Measurements from ENCODE around the gene CAMK1D. TPM values are rescaled to one million over a fixed set of nuclear protein-coding genes. Genes with fewer than 3 reads are reported as not detected.
"Not testable (repeated sequence)": the region's sequence is repeated elsewhere in the genome, so short reads cannot be mapped to it uniquely, and the experiment has no call there.

CAMK1D gene
- total RNA-seq, 2 experiments from 2014 or later = 16.7 to 17.8 TPM

DNA sequence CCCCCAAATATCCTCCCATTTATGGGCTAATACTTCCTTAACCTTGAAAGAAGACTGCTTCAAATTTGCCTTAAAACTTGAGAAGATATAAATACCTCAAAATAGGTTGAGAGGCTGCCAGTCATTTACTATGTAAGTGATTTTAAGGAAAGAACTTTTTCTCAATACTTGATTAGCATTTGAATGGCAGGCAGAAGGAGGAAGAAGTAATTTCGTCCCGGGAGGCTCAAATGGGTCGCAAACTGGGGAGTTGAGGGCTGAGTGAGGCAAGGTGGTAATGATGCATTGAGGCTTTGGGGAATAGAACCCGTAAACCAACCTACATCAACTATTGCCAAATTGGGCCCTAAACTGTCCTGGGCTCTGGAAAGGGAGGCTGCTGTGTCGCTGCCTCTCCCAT lies 11.1 kb downstream of the CAMK1D start:
- no peak for DNase-seq
- peaks cover 33% of the 10 kb centered on the region for H3K4me1 Mint-ChIP-seq
- ChIA-PET POLR2A (interaction anchor here (1.2 kb wide), 1 partner anchor 11 kb away, joined by 7 read pairs; the partner anchor contains the start of gene CAMK1D), CTCF (interaction anchor here (0.9 kb wide), 1 partner anchor 11 kb away, joined by 3 read pairs; no protein-coding TSS in a partner anchor)
- H3K36me3 Mint-ChIP-seq (ENCODE audit: low read depth) = peaks cover 7% of the 10 kb centered on the region
- H3K27me3 Mint-ChIP-seq = no peaks in the 10 kb centered on the region
- H3K4me3 Mint-ChIP-seq = no peak overlapping the region
- no peak overlapping the region for H3K27ac Mint-ChIP-seq
- peaks cover 4% of the 10 kb centered on the region for H3K9me3 Mint-ChIP-seq

DNA sequence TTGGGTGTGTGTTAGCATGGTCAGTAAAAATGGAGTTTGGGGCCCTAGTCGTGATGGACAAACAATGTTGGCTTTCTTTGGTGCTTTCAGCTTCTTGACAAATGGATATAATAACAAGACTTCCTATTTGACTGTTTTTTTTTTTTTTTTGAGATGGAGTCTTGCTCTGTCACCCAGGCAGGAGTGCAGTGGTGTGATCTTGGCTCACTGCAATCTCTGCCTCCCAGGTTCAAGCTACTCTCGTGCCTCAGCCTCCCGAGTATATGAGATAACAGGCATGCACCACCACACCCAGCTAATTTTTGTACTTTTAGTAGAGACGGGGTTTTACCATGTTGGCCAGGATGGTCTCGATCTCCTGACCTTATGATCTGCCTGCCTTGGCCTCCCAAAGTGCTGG lies 11.8 kb downstream of the CAMK1D start:
- CTCF ChIA-PET = interaction anchor here (0.6 kb wide), 1 partner anchor 23 kb away, joined by 3 read pairs; no protein-coding TSS in a partner anchor
- H3K27me3 Mint-ChIP-seq; H3K9me3 Mint-ChIP-seq; DNase-seq; H3K36me3 Mint-ChIP-seq (ENCODE audit: low read depth); H3K27ac Mint-ChIP-seq; POLR2A ChIA-PET; H3K4me3 Mint-ChIP-seq: not testable (repeated sequence)
- peaks cover 36% of the 10 kb centered on the region for H3K4me1 Mint-ChIP-seq

DNA sequence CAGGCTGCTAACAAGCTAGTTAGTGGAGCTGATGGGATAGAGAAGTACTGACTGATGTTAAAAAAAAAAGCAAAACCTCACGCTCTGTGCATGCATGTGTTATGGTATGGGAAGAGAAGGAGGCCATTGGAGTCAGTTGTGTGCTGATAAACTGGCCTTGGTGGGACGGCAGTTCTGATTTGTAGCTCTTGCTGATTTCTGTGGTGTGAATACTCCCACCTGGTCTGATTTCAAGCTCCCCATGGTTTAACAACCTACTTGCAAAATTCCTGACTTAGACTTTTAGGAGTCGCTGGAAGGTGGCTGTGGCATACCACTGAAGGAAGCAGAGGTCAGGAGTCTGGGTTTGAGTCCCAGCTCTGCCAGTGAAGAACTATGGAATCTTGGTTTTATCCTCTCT lies 15.2 kb downstream of the CAMK1D start:
- peaks cover 37% of the 10 kb centered on the region for H3K4me1 Mint-ChIP-seq

DNA sequence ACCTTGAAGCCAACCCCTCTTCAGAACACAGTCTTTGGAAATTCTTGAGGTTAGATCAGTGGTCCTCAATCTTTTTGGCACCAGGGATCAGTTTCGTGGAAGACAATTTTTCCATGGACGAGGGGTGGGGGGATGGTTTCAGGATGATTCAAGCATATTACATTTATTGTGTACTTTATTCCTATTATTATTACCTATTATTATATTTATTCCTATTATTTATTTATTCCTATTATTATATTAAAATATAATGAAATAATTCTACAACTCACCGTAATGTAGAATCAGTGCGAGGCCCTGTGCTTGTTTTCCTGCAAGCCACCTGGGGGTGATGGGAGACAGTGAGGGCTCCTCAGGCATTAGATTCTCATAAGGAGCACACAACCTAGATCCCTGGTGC lies 17.9 kb downstream of the CAMK1D start:
- Mint-ChIP-seq H3K36me3 (ENCODE audit: low read depth) (no peaks in the 10 kb centered on the region), H3K27me3 (no peaks in the 10 kb centered on the region), H3K9me3 (no peaks in the 10 kb centered on the region), H3K4me1 (peaks cover 26% of the 10 kb centered on the region), H3K4me3 (no peak overlapping the region), H3K27ac (no peak overlapping the region)
- DNase-seq = no peak
- CTCF ChIA-PET = interaction anchor here (0.6 kb wide), 1 partner anchor 11 kb away, joined by 3 read pairs; no protein-coding TSS in a partner anchor
- POLR2A ChIA-PET = interaction anchor here (4.8 kb wide), 1 partner anchor 18 kb away, joined by 40 read pairs; the partner anchor contains the start of gene CAMK1D

More for the DNA sequence above, 15.2 kb downstream of the CAMK1D start:
- H3K4me3 Mint-ChIP-seq = no peak overlapping the region
- ChIA-PET POLR2A (interaction anchor here (4.8 kb wide), 1 partner anchor 15 kb away, joined by 40 read pairs; the partner anchor contains the start of gene CAMK1D), CTCF (no interaction called here)
- peaks cover 4% of the 10 kb centered on the region for H3K9me3 Mint-ChIP-seq
- DNase-seq = no peak
- peaks cover 5% of the 10 kb centered on the region for H3K36me3 Mint-ChIP-seq (ENCODE audit: low read depth)
- H3K27me3 Mint-ChIP-seq = no peaks in the 10 kb centered on the region
- H3K27ac Mint-ChIP-seq = no peak overlapping the region

DNA sequence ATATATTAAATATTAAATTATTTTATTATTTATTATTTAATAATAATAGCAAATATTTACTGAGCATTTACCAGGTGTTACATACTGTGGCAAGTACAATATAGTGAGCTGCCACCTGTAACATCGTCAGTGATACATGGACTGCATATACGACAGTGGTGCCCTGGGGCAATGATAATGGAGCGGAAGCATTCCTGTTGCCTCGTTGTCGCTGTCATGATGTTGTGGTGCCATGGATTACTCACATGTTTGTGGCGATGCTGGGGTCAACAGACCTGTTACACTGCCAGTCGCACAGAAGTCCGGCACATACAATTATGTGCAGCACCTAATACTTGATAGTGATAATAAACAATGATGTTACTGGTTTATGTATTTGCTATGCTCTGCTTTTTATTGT lies 20.6 kb downstream of the CAMK1D start:
- POLR2A ChIA-PET = no interaction called here
- H3K36me3 Mint-ChIP-seq (ENCODE audit: low read depth) = no peaks in the 10 kb centered on the region
- no peak for DNase-seq
- H3K4me1 Mint-ChIP-seq = peaks cover 20% of the 10 kb centered on the region
- H3K27me3 Mint-ChIP-seq = no peaks in the 10 kb centered on the region
- CTCF ChIA-PET = no interaction called here
- H3K9me3 Mint-ChIP-seq = no peaks in the 10 kb centered on the region
- no peak overlapping the region for H3K4me3 Mint-ChIP-seq
- no peak overlapping the region for H3K27ac Mint-ChIP-seq

DNA sequence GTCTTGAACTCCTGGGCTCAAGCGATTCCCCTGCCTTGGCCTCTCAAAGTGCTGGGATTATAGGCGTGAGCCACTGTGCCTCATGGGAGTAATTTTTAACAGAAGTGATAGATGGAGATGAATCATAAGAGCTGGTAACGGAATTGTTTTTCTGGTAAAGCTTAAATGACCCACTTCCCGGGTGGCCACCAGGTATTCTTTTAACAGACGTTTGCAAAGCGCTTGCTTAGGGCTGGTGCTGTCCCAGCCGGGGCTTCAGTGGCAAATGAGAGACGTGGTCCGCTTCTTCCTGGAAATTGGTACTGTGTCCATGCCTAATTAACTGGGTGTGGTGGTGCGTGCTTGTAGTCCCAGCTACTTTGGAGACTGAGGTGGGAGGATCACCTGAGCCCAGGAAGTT lies 23.5 kb downstream of the CAMK1D start:
- no peak for DNase-seq
- Mint-ChIP-seq H3K9me3 (no peaks in the 10 kb centered on the region), H3K4me1 (peaks cover 2% of the 10 kb centered on the region), H3K36me3 (ENCODE audit: low read depth) (no peaks in the 10 kb centered on the region), H3K4me3 (no peak overlapping the region), H3K27me3 (no peaks in the 10 kb centered on the region), H3K27ac (no peak overlapping the region)
- CTCF ChIA-PET = no interaction called here
- POLR2A ChIA-PET = no interaction called here

DNA sequence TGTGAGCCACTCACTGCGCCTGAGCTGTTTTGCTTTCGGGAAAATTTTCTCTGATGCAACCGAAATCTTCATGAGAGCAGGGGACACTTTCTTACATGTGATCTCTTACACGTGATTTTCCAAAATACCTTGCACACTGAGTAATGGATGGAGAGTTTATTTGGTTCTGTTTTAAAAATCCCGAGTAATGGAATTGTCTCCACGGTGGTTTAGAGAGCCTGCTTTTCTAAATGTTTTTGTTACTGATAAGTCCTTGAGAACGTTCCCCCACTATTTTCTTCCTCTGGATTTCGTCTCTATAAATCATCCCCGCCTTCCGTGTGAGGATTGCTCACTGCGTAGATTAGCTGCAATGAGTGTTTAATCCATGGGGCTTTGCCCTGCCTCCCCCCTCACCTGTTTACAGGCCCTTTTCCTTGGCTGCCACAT lies 25.7 kb downstream of the CAMK1D start:
- Mint-ChIP-seq H3K9me3 (no peaks in the 10 kb centered on the region), H3K27me3 (no peaks in the 10 kb centered on the region), H3K4me3 (no peak overlapping the region), H3K36me3 (ENCODE audit: low read depth) (no peaks in the 10 kb centered on the region), H3K27ac (no peak overlapping the region), H3K4me1 (no peaks in the 10 kb centered on the region)
- no peak for DNase-seq
- ChIA-PET CTCF (no interaction called here), POLR2A (no interaction called here)

DNA sequence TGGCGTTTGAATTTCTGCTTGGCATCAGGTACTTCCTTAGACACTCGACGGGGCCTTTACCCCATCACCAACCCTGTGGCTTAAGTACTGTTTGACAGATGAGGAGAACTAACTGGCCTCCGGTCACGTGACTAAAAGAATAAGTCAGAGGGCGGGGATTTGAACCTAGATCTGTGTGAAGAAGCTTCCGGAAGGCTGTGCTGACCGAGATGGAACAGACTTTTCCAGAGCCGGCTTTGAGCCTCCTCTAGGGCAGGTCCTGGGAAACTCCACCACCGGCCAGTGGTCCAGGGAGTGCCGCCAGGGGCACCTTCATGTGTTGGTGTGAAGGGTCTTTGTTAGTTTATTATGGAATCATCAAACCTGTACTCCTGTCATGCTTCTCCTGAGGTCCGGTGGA lies 26.9 kb downstream of the CAMK1D start:
- Mint-ChIP-seq H3K27me3 (no peaks in the 10 kb centered on the region), H3K9me3 (no peaks in the 10 kb centered on the region)
- CTCF ChIA-PET = no interaction called here

DNA sequence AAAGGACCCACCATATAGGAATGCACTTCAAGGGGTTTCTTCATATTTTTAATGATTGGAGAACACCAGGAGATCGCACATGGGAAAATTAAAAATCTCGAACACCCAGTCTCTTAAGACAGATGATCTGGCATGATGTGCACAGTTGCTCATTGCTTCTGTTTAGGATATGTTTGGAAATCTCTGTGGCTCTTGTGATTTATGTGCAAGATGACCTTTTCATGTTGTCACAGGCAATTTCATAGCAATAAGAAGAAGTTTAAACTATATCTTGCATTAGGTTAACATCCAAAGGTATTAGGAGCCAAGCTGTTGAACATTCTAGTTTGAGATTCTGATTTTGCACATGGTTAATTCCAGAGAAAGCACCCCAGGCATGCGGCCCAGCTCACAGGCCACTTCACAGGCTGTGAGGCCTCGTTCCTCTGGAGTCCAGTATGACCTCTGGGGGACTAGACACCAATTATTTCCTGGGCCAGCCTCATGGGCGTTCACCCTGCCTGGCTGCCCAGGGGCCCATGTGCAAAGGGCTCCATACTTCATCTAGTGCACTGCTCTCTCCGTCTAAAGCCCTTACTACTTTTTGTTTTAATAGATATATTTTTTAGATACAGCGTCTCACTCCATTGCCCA lies 28.4 kb downstream of the CAMK1D start:
- POLR2A ChIA-PET = no interaction called here
- H3K27ac Mint-ChIP-seq = no peak overlapping the region
- H3K4me3 Mint-ChIP-seq = no peak overlapping the region
- peaks cover under 1% of the 10 kb centered on the region for H3K9me3 Mint-ChIP-seq
- CTCF ChIA-PET = interaction anchor here (0.7 kb wide), 1 partner anchor 11 kb away, joined by 3 read pairs; no protein-coding TSS in a partner anchor
- no peaks in the 10 kb centered on the region for H3K36me3 Mint-ChIP-seq (ENCODE audit: low read depth)
- no peak for DNase-seq
- H3K27me3 Mint-ChIP-seq = no peaks in the 10 kb centered on the region
- peaks cover 3% of the 10 kb centered on the region for H3K4me1 Mint-ChIP-seq

More for the DNA sequence above, 26.9 kb downstream of the CAMK1D start:
- Mint-ChIP-seq H3K36me3 (ENCODE audit: low read depth) (no peaks in the 10 kb centered on the region), H3K4me1 (no peaks in the 10 kb centered on the region), H3K27ac (no peak overlapping the region), H3K4me3 (no peak overlapping the region)
- POLR2A ChIA-PET = no interaction called here
- DNase-seq = no peak

DNA sequence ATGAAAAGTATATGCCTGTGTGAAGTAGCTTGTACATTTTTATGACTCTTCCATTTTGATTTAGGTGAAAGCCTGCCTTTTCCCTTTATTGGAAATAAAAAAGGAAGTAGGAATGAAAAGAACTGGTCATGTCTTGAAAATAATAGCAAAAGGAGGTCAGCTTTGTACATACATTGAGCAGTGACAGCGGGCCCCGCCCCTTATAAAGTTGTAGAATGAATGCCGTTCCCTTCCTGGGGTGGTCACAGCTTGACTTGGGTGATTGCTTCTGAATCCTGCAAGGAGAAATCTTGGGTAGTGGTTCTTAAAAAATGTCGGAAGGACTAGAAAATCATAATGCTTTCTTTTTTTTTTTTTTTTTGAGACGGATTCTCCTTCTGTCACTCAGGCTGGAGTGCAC lies 31.7 kb downstream of the CAMK1D start:
- POLR2A ChIA-PET = no interaction called here
- Mint-ChIP-seq H3K4me1 (peaks cover 3% of the 10 kb centered on the region), H3K9me3 (peaks cover 12% of the 10 kb centered on the region), H3K36me3 (ENCODE audit: low read depth) (peaks cover 7% of the 10 kb centered on the region), H3K27me3 (no peaks in the 10 kb centered on the region), H3K4me3 (no peak overlapping the region), H3K27ac (no peak overlapping the region)
- DNase-seq = no peak
- CTCF ChIA-PET = no interaction called here

DNA sequence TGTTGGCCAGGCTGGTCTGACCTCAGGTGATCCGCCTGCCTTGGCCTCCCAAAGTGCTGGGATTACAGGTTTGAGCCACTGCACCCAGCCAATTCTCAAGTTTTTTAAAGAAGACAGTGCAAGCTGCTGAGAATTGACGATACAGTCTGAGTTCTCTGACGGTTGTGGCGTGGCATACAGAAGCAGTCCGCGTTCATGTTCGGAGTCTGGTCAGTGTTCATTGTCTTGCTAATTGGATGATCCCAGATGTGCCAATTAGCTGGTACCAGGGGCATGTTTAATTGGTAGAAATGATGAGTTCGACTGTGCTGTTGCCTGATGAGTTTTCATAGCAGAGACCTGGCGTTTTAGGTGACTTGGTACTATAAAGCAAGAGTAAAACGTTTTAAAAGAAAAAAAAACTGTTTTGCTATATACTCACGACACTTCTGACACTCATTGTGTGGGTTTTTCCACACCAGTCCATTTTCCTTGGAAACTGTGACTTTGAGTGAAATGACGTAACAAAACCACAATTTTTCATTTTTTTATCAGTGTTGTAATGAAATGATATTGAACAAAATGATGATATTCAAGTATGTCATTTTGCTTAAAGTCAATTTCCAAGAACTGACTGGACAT lies 32.3 kb downstream of the CAMK1D start:
- Mint-ChIP-seq H3K4me3 (no peak overlapping the region), H3K27ac (no peak overlapping the region), H3K27me3 (no peaks in the 10 kb centered on the region), H3K9me3 (peaks cover 12% of the 10 kb centered on the region), H3K4me1 (peaks cover 3% of the 10 kb centered on the region), H3K36me3 (ENCODE audit: low read depth) (peaks cover 7% of the 10 kb centered on the region)
- POLR2A ChIA-PET = no interaction called here
- DNase-seq = no peak
- CTCF ChIA-PET = interaction anchor here (1.1 kb wide), 1 partner anchor 328 kb away, joined by 4 read pairs; no protein-coding TSS in a partner anchor

DNA sequence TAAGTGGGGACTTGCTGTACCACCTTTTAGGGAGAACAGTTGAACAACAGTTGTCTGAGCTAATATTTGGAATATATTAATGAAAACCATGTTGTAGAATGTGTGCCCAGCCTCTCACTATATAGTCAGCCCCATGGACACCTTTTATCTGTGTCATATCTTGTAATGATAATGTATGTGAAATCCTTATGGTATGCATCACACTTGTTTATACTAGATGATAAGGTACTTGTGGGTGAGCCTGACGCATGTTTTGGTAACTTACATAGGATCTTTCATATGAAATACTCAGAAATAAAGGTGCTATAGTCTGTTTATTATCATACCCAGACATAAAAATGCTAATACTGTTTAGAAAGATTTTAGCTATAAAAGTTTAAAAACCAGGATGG lies 32.8 kb downstream of the CAMK1D start:
- Mint-ChIP-seq H3K36me3 (ENCODE audit: low read depth) (peaks cover 7% of the 10 kb centered on the region), H3K27ac (no peak overlapping the region), H3K27me3 (no peaks in the 10 kb centered on the region), H3K9me3 (peaks cover 12% of the 10 kb centered on the region), H3K4me1 (peaks cover 3% of the 10 kb centered on the region), H3K4me3 (no peak overlapping the region)
- ChIA-PET POLR2A (no interaction called here), CTCF (interaction anchor here (1.1 kb wide), 1 partner anchor 328 kb away, joined by 4 read pairs; no protein-coding TSS in a partner anchor)
- no peak for DNase-seq

DNA sequence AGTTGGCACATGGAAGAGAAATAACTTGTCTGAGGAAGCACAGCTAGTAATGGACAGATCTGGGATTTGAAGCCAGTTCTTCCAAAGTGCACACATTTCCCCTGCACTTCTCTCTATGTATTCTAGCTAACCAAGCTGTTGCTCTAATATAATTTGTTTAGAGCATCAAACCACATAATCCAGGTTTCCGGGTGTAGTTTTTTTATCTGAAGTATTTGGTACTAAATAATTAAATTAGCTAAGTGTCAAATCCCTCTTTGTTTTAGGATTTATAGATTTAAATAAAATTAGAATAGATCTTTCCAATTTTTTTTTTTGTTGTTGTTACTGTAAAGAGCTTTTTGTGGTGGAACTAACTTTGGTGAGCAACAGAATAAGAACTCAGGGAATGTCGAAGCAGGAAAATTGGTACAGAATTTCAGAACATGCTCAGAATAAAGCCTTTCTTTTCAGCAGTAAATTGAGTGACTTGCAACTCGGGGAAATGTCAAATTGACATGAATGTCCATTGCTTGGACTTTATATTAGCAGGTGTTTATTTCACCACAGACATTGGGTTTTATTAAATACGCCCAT lies 33.7 kb downstream of the CAMK1D start:
- no peak overlapping the region for H3K4me3 Mint-ChIP-seq
- peaks cover 7% of the 10 kb centered on the region for H3K36me3 Mint-ChIP-seq (ENCODE audit: low read depth)
- H3K27ac Mint-ChIP-seq = no peak overlapping the region
- no peaks in the 10 kb centered on the region for H3K27me3 Mint-ChIP-seq
- POLR2A ChIA-PET = no interaction called here
- H3K9me3 Mint-ChIP-seq = peaks cover 12% of the 10 kb centered on the region
- CTCF ChIA-PET = interaction anchor here (0.9 to 1.1 kb wide), 2 partner anchors 120 to 327 kb away, joined by 3 to 4 read pairs; no protein-coding TSS in a partner anchor
- DNase-seq = no peak
- H3K4me1 Mint-ChIP-seq = peaks cover 3% of the 10 kb centered on the region

Measured in activated CD4-positive, alpha-beta memory T cell treated with anti-CD3 and anti-CD28 coated beads, Interleukin-2, amount 10 ng/mL, durations not matched to agents 7 days and 5 days (primary cell).